Stimulated activated naive CD8-positive, alpha-beta T cell treated with anti-CD3 and anti-CD28 coated beads, Interleukin-15, amount 100 ng/mL, for 72 hours (primary cell): ENCODE data around the gene PRR19.
"Not testable (repeated sequence)": the region's sequence is repeated elsewhere in the genome, so short reads cannot be mapped to it uniquely, and the experiment has no call there.

Source experiments
- ATAC-seq: fragments of 150-1000 bp; cut with Tn5 transposase; 2 replicates; pipeline ENCODE4 v1.10.0; 2021; ENCODE audit warnings: mild to moderate bottlenecking, moderate library complexity
- DNase-seq, 2 donors: peaks; one replicate each; pipeline ENCODE4 v3.0.0; 2021 to 2022
- H3K27ac Mint-ChIP-seq, 2 donors: one replicate each; pipeline ENCODE4 v1.8.0; 2022; ENCODE audit warnings: mild to moderate bottlenecking in 2 of 2, mixed read lengths in 2 of 2, moderate library complexity in 2 of 2
- H3K27me3 Mint-ChIP-seq: one replicate; pipeline ENCODE4 v1.8.0; 2022; ENCODE audit warnings: mixed read lengths
- H3K4me1 Mint-ChIP-seq: one replicate; pipeline ENCODE4 v1.8.0; 2022; ENCODE audit warnings: mild to moderate bottlenecking, mixed read lengths
- H3K4me3 Mint-ChIP-seq, 2 donors: one replicate each; pipeline ENCODE4 v1.8.0; 2022; ENCODE audit warnings: mild to moderate bottlenecking in 2 of 2, mixed read lengths in 2 of 2, moderate library complexity in 1 of 2
- H3K9me3 Mint-ChIP-seq, 2 donors: one replicate each; pipeline ENCODE4 v1.8.0; 2022; ENCODE audit warnings: mixed read lengths in 2 of 2

PRR19 gene

GRCh38 chr19:42334697-42335373 lies 32.9 kb downstream of the PRR19 start:
- DNase-seq (no peak), ATAC-seq (no peak)
- H3K27me3 Mint-ChIP-seq: no peaks in the 10 kb centered on the region
- H3K4me3 Mint-ChIP-seq: no peak overlapping the region
- H3K4me1 Mint-ChIP-seq: peaks cover 5% of the 10 kb centered on the region
- no peaks in the 10 kb centered on the region for H3K9me3 Mint-ChIP-seq
- H3K27ac Mint-ChIP-seq: no peak overlapping the region

- no peak overlapping the region for H3K4me3 Mint-ChIP-seq
- H3K9me3 Mint-ChIP-seq: no peaks in the 10 kb centered on the region
- H3K4me1 Mint-ChIP-seq: peaks cover 3% of the 10 kb centered on the region
- H3K27ac Mint-ChIP-seq: no peak overlapping the region
- H3K27me3 Mint-ChIP-seq: no peaks in the 10 kb centered on the region
- no peak for ATAC-seq
- DNase-seq: no peak
These were observed 33.5 kb downstream of the PRR19 start for GRCh38 chr19:42335374-42335936.

- Mint-ChIP-seq H3K4me1 (no peaks in the 10 kb centered on the region), H3K27ac (no peak overlapping the region), H3K9me3 (no peaks in the 10 kb centered on the region), H3K4me3 (no peak overlapping the region), H3K27me3 (no peaks in the 10 kb centered on the region)
- DNase-seq (no peak), ATAC-seq (no peak)
These were observed 34.0 kb downstream of the PRR19 start for GRCh38 chr19:42335971-42336370.

- not testable (repeated sequence) for H3K4me3 Mint-ChIP-seq, DNase-seq, H3K4me1 Mint-ChIP-seq, H3K9me3 Mint-ChIP-seq, H3K27ac Mint-ChIP-seq, H3K27me3 Mint-ChIP-seq, ATAC-seq
These were observed 37.4 kb downstream of the PRR19 start for GRCh38 chr19:42339126-42339860.

GRCh38 chr19:42339922-42340321 lies 38.0 kb downstream of the PRR19 start:
- H3K4me3 Mint-ChIP-seq, DNase-seq, H3K27ac Mint-ChIP-seq, H3K27me3 Mint-ChIP-seq, H3K4me1 Mint-ChIP-seq, H3K9me3 Mint-ChIP-seq, ATAC-seq: not testable (repeated sequence)

- H3K27me3 Mint-ChIP-seq: no peaks in the 10 kb centered on the region
- no peaks in the 10 kb centered on the region for H3K4me1 Mint-ChIP-seq
- H3K27ac Mint-ChIP-seq: peak overlapping the region in 1 of 2 donors; percentile 48
- no peak overlapping the region for H3K4me3 Mint-ChIP-seq
- no peak for ATAC-seq
- DNase-seq: no peak
- H3K9me3 Mint-ChIP-seq: no peaks in the 10 kb centered on the region
These were observed 41.6 kb downstream of the PRR19 start for GRCh38 chr19:42343344-42344110.

GRCh38 chr19:42344336-42344893 lies 42.5 kb downstream of the PRR19 start:
- Mint-ChIP-seq H3K4me3 (no peak overlapping the region), H3K27ac (peak overlapping the region in 1 of 2 donors; percentile 5), H3K9me3 (no peaks in the 10 kb centered on the region), H3K4me1 (no peaks in the 10 kb centered on the region), H3K27me3 (no peaks in the 10 kb centered on the region)
- ATAC-seq (no peak), DNase-seq (no peak)

GRCh38 chr19:42345191-42345812 lies 43.4 kb downstream of the PRR19 start:
- no peaks in the 10 kb centered on the region for H3K27me3 Mint-ChIP-seq
- H3K27ac Mint-ChIP-seq: peak overlapping the region in 1 of 2 donors; percentile 79
- no peak overlapping the region for H3K4me3 Mint-ChIP-seq
- no peaks in the 10 kb centered on the region for H3K9me3 Mint-ChIP-seq
- H3K4me1 Mint-ChIP-seq: no peaks in the 10 kb centered on the region
- DNase-seq (no peak), ATAC-seq (no peak)

GRCh38 chr19:42348211-42348610 lies 46.3 kb downstream of the PRR19 start:
- Mint-ChIP-seq H3K27ac (no peak overlapping the region), H3K9me3 (no peaks in the 10 kb centered on the region), H3K4me3 (no peak overlapping the region), H3K27me3 (no peaks in the 10 kb centered on the region), H3K4me1 (no peaks in the 10 kb centered on the region)
- DNase-seq (no peak), ATAC-seq (no peak)

- no peak for DNase-seq
- Mint-ChIP-seq H3K9me3 (no peaks in the 10 kb centered on the region), H3K4me3 (no peak overlapping the region), H3K27ac (peak overlapping the region in 1 of 2 donors; percentile 1), H3K27me3 (no peaks in the 10 kb centered on the region), H3K4me1 (no peaks in the 10 kb centered on the region)
- ATAC-seq: no peak
These were observed 47.6 kb downstream of the PRR19 start for GRCh38 chr19:42349378-42350107.

- no peak for ATAC-seq
- Mint-ChIP-seq H3K9me3 (no peaks in the 10 kb centered on the region), H3K4me1 (no peaks in the 10 kb centered on the region)
These were observed 48.5 kb downstream of the PRR19 start for GRCh38 chr19:42350417-42350816.

GRCh38 chr19:42351079-42351735 lies 49.3 kb downstream of the PRR19 start:
- Mint-ChIP-seq H3K9me3 (no peaks in the 10 kb centered on the region), H3K4me1 (no peaks in the 10 kb centered on the region)

More at GRCh38 chr19:42350417-42350816, 48.5 kb downstream of the PRR19 start:
- Mint-ChIP-seq H3K4me3 (no peak overlapping the region), H3K27me3 (no peaks in the 10 kb centered on the region), H3K27ac (no peak overlapping the region)
- no peak for DNase-seq

GRCh38 chr19:42352301-42353259 lies 50.6 kb downstream of the PRR19 start:
- no peak overlapping the region for H3K27ac Mint-ChIP-seq
- ATAC-seq (peak; percentile 59), DNase-seq (no peak)
- no peaks in the 10 kb centered on the region for H3K4me1 Mint-ChIP-seq
- no peak overlapping the region for H3K4me3 Mint-ChIP-seq
- no peaks in the 10 kb centered on the region for H3K9me3 Mint-ChIP-seq
- H3K27me3 Mint-ChIP-seq: no peaks in the 10 kb centered on the region

More at GRCh38 chr19:42351079-42351735, 49.3 kb downstream of the PRR19 start:
- DNase-seq (no peak), ATAC-seq (peak; percentile 37)
- Mint-ChIP-seq H3K4me3 (no peak overlapping the region), H3K27me3 (no peaks in the 10 kb centered on the region), H3K27ac (no peak overlapping the region)
